A673 (cell line): ENCODE results near the gene DMD.

Source experiments
- CTCF ChIP-seq: fragments of 300-800, 200-600 bp; sonication (generic); conservative IDR thresholded peaks from 2 replicates; pipeline ENCODE4 v1.5.1; 2017; ENCODE audit warnings: low read depth, mild to moderate bottlenecking, antibody characterized with exemption, low read length, moderate library complexity, mixed read lengths
- EZH2 ChIP-seq: fragments of 200-600 bp; sonication (generic); IDR thresholded peaks from 2 replicates; pipeline ENCODE4 v1.6.1; 2017; ENCODE audit warnings: borderline replicate concordance, low read depth, mild to moderate bottlenecking, mixed read lengths, antibody characterized with exemption, low read length; ENCODE audit not compliant: poor library complexity, severe bottlenecking

GRCh38 chrX:31969714-31970113 lies 1241.6 kb downstream of the DMD start:
- TF ChIP-seq CTCF (no peak), EZH2 (no peak)
